HG03457 (cell line): ENCODE data around the gene SEMA3G.

Experiments used
- ATAC-seq: cut with Tn5 transposase; IDR thresholded peaks from one replicate; pipeline ENCODE4 v1.9.1; 2021; ENCODE audit warnings: moderate number of reproducible peaks; ENCODE audit not compliant: unreplicated experiment

SEMA3G gene

DNA sequence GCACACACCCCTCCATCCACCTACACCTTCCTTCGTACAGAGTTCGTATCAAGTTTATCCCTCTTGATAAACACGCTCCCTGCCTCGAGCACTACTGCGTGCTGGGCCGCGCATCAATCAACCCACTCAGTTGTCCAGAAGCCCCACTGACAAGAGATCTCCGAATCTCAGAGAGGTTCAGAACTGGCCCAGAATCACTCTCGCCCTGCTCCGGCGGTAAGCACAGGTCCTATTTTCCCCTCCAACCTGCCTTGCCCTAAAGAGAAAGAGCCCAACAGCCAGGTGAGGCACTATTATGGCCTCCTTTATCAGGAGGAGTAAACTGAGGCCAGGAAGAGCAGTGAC is 10.0 kb upstream of the SEMA3G start:
- no peak for ATAC-seq

DNA sequence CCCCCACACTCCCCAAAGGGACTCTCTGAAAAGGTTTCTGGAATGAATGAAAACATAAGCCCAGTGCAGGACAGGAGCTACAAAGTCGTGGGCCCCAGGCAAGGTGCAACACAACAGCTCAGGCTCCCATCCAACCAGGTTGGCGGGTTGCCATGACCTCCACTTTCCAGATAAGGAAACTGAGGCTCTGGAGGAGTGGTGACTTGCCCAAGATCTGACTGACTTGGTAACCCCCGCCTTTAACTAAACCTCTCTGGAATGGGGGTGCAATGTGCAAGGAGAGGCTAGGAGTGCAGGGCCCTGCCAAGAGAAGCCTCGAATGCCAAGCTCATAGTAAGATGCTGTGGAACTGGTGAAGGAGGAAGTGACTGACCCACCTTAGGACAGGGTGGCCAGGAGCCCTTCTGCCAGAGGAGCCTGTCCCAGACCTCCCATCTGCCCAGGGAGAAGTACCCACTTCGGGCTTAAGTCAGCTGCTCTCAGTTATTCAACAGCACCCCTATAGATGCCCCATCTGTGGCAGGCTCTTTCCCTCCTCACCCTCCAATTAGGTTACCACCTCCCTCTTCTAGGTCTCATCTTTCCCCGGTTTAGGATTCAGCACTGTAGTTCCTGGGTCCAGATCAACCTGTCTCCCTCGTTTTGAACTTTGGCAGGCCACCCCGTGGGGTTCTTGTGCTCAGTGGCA is 9.5 kb upstream of the SEMA3G start:
- ATAC-seq, result no peak

DNA sequence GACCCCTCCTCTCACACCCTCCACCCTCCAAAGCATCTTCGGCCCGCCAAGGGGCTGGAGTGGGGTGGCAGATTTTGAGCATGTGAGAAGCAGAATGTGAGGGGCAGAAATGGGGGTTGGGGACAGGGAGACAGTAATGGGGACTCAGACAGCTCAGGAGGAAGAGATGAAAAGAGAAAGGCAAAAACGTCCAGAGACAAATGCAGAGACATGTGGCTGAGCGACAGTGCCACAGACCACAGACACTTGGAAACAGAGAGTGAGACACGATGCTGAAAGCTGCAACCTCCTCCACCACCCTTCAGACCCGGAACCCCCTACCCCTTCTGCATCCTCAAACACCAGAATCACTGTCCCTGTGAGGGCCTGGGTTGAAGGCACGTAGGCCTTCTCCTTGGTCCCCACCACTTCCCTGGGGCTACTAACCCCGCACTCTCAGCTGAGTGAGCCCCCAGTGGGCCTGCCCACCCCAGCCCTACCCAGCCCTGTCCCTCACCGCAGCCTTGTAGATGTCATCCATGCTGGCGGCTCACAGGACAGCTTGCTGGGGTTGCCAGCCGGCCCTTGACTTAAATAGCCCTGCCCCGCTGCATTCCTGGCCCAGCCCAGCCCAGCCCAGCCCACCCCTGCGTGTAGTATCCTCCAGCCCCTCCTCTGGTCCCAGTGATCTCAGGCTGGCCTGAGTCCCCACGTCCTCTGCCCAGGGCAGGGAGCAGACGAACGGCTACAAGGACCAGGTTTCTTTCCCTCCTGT is 8.8 kb upstream of the SEMA3G start, which contains the start of gene TNNC1:
TNNC1 (minus strand) TSS at position 546 of the 754 bp plus-strand sequence; CDS start at position 520, 26 bp downstream.
- no peak for ATAC-seq

DNA sequence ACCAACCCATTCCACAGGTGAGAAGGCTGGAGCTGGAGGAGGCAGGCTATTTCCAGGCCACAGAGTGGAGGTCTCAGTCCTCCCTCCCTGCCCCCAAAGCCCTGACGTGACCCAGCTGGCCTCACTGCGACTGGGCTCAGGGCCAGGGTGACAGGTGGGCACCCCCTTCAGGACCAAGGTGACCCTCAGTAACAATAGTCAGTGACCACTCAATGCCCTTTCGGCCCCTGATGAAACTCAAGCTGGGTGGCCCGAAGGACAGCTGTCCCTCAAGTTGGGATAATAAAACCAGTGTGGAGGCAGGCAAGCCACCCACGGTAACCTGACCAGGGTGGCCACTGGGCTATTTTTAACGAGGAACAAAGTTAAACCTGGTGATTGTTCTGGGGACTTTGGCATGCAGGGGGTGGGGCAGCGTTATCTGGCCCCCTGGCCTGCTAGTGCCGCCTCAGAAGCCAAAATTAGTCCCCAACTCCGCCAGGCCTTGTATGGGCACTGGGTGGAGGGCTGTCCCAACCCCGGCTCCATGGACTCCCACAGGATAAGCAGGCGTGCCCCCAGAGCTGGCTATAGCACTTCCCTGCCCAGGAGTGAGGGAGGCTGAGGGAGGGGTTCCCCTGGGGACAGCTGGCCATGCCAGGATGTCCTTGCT is 7.8 kb upstream of the SEMA3G start:
- ATAC-seq, result no peak

DNA sequence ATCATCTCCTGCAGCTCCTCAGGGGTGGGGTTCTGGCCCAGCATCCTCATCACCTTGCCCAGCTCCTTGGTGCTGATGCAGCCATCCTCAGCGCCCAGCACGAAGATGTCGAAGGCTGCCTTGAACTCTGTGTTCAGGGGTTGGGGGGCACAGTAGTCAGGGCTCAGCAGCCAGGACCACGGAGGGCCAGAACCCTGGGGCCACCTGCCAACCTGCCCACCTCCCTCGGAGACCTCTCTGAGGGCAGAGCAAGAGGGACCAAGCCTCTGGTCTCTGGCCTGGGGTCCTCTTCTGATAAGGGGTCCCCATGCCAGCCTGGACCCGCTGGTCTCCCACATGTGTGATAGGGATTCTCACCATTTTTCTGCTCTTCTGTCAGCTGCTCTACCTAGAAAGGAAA is 7.2 kb upstream of the SEMA3G start:
- no peak for ATAC-seq

DNA sequence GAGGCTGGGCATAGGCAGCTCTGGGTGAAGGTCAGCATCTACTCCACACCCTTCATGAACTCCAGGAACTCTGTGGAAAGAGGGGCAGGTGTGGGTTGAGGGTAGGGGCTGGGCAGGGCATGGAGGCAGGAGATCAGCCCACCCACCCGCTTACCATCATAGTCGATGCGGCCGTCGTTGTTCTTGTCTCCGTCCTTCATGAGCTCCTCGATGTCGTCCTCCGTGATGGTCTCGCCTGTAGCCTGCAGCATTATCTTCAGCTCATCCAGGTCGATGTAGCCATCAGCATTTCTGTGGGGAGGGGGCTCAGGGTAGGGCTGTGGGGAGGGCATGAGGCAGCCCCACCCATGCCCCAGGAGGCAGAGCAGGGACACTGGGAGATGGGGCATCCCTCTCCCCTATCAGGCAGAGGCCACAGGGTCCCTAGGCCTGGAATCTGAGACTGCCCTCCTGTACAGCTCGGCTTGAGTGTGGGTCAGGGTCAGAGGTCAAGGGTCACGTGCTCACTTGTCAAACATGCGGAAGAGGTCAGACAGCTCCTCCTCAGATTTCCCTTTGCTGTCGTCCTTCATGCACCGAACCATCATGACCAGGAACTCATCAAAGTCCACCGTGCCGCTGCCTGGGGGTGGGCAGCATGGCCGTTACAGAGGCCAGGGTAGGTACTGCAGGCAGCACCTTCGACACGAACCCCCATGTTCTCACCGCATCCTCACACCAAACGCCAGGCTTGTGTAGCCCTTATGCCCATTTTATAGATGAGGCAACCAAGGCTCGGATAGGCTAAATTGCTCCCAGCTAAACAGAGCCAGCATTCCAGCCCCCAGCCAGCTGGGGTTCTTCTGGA is 6.6 kb upstream of the SEMA3G start:
- ATAC-seq, result no peak

DNA sequence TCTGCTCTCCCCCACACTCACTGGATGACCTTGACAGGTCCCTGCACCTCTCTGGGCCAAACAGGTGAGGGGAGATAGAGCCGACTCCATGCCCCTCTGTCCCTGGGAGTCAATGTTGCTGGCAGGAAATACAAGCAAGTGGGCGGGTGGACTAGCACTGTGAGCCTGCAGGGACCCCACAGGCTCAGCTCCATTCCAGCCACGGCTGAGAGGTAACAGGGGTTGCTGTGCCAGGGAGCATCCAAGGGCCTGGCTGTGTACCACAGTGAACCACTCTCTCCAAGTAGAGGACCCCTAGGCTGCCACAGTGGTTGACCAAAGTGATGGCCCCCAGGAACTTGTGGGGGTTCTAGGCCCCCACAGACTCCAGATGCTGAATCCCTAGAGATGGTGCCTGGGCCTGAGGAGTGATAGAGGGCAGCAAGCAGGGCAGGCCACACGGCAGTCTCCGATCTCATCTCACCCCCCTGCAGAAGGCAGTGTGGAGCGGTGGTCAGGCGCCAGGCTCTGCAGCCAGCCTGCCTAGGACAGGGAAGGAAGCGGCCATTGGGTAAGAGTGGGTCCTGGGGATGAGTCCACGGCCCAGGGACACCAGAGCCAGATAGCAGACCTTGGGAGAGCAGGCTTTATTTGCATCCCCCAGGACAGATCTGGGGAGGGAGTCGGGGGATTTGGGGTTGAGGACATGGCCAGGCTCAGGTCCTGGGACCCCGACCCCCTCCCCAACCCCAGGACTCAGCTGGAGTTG is 5.8 kb upstream of the SEMA3G start:
- ATAC-seq, result no peak

DNA sequence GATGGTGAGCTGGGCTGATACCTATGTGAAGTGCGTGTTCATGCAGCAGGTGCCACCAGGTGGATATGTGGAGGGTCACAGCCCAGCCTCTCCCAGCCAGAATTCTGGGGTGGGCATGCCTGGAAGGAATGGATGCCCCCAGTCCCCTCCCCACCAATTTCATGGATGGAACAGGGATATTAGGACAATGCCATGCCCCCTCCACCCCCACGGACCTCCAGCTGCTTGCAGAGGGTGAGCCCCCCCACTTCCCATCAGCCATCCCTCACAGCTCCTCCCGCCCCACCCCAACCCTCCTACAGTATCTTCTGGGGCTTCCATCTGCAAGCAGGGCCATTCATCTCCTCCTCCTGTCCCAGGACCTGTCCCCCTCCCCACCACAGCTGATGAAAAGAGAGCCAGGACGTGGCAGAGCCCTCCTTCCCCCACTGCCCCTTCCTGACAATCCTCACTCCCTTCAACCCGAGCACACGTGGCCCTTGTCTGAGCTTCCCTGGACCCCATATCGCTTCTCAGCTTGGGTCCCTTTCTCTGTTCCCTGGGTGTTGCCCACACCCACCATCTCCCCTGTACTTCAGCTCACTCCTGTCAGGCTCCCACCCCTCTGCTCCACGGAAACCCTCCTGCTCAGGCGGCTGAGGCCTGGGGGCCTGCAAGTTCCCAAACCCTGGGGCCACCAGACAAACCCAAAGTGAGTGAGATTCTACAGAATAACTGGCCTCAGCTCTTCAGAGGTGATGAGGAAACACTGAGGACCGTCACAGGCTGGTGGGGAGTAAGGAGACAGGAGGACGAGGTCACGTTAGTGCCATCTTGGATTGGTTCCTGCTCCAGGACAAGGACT is 2.8 kb upstream of the SEMA3G start:
- ATAC-seq, result no peak

DNA sequence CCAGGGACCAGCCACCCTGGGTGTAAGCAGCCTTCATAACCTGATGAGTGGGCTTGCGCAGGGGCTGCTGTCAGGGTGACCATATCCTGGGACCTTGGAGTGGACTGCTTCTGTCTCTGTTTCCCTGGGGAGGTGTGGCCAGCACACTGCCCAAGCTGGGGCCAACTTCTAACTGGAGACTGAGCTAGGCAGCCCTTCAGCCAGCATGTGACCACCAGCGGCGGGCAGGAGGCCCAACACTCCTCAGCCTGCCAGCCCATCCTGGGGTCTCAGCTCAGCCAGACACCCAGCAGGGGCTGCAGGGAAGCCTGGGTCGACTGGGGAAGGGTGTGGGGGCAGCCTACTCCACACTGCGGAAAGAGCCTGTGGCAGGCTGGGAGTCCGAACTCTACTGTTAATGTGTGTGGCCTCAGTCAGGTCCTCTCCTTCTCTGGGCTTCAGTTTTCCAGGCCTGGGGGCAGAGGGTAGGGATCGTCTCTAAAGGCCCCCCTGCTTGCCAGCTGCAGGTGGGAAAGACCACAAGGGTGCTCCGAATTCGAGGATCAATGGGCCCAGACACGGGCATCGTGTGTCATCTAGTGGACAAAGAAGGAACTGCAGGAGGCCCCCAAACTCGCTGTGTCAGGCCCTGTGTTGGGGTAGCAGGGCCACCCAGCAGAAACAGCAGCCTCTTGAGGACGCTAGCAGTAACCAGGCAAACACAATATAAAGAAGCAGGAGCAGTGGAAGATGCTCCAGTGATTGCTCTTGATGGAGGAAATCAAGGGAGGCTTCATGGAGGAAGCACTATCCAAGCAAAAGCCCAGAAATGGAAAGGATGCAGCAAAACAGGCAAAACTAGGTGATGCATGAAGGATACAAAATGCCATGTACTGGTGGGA is 2.0 kb upstream of the SEMA3G start:
- no peak for ATAC-seq

DNA sequence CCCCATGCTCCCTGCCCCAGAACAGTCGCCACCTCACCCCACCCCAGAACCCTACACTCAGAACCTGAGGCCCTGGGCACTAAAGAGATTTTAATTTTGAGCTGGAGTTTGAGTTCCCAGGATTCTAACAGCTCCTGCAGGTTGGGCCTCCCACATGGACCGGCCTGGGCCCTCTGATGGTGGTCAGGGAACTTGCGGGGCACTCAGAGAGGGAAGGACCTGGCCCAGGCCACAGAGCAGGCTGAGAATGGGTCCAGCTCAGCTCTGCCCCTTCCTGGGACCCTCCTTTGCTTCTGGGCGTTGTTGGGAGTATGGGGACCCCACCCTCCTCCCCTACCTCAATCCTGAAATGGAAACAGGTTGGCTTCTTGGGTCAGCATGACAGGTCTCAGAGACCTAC is 1.1 kb upstream of the SEMA3G start:
- no peak for ATAC-seq

DNA sequence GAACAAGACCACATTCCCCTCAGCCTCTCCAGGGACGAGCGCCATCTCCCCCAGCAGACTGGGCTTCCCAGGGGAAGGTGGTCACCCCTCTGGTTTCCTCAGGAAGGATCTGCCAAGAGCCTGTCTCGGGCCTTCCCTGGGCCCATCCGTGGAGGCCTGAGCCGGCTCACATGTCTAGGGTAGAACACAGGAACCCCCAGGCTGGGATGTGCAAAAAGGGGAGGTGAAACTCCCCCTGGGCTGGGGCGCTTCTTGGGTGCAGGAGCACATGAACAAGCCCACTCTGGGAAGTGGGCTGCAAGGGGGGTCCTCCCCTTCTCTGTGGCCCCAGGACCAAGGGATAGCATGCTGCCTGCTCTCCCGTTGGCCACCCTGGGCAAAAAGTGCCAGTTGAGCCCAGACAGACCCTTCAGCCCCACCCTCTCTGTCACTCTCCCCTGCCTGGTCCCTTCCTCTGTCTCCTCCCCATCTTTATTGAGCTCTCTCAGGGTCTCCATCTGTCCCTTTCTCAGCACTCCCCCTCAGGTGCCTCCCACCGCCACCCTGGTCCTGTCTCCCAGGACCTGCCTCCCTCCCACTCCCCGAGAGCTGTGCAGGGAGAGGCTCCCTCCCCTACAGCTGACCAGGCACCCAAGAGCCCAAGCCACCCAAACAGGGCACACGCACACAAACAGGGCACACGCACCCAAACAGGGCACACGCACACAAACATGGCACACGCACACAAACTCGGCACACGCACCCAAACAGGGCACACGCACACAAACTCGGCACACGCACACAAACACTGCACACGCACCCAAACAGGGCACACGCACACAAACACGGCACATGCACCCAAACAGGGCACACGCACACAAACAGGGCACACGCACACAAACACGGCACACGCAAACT is 864 bp downstream of the SEMA3G start:
- no peak for ATAC-seq

DNA sequence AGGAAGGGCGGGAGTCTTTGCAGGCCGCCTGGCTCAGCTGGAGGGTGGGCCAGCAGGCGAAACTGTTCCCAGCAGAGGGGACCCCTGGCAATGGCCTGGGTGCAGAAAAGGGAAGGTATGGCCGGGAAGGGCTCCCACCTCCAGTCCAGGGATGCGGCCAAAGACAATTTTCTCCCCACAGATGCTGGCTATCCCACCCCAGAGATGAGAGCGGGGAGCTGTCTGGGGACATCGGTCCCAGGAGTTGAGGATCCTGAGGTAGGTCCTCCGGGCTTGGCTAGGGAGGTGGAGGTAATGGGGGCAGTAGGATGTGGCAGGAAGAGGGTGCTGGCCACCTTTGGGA is 1.7 kb downstream of the SEMA3G start:
- no peak for ATAC-seq

DNA sequence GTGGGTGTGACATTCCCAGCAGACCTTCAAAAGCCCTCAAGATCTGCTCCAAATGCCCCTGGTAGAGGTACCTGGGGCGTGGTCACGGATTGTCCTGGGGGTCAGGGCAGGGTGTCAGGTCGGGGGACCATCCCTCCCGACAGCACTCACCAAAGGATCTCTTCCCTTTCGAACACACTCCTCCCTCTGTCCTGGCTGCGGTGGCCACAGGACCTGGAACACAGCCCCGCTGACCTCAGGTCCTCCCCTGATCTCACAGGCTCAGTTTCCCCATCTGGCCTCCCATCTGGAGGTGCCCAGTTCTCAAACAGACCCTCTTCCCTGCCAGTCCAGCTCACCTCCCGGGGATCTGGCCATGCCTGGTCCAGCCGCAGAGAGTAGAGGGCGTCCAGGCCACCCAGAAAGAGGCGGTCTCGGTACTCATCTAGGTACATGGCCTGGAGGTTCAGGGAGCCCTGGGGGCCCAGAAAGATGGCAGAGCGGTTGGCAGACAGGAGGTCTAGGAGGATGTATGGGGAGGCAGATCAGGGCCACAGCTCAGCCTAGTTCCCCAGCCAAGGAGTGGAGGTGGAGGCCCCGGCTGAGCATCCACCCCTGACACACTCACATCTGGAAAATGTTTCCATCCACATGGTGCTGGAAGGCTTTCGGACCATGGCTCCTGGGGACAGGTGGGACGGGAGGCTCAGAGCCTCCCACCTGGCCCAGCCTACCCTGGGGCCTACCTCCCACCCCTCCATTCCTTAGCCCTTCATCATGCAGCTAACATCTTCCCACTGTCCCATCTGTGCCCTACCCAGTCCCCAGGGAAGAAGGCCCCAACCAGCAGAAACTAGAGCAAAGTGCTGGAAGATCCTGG is 2.3 kb downstream of the SEMA3G start:
- ATAC-seq, result no peak

DNA sequence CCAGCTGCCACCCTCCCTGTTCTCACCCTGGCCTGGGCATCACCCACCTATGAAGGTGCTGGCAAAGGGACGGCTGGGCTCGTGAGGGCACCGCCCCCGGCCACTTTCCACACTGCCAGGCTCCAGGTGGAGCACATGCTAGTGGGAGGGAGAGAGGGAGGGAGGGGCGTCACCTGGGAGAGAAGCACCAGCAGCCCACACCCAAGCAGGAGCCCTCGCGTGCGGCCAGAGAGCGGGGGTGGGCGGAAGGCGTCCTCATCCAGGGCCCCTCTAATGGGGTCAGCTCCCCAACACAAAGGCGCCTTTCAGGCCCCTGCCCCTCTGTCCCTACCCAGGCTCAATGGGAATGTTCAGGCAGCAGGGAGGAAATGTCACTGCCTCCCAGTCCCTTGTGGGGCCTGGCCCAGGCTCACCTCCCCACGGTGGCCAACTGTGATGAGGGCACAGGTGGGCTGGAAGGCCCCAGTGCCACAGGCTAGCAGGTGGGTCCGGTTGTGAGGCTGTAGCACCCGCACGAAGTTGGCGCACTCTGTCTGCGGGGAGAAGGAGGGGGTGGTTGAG is 3.1 kb downstream of the SEMA3G start:
- no peak for ATAC-seq

DNA sequence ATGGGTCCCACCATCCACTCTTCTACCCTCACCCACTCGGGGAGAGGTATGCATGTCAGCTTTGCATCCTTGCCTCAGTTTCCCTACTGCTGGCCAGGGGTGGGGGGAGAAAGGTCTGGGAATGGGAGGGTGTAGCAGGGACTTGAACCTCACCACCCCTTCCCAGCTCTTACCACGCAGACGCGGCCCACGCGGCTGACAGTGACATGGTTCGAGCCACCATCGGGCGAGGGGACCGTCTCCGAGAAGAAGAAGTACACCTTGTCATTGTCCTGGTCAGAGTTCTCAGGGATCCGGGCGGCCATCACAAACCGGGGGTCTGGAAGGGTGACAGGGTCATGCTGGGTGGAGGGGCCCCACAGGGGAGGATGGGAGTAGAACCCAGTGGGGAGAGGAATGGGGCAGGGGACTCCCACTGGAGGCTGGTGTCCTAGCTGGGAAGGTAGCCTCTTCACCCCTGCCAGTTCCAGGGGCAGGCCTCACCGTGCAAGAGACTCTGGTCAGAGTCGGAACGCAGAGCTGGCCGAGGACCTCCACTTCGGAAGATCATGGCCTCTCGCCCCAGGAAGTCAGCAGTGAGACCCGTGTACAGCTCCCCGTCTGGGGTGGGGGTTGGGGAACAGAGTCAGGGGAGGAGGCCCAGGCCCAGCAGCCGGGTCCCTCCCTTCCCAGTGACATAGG is 3.7 kb downstream of the SEMA3G start:
- ATAC-seq, result no peak

DNA sequence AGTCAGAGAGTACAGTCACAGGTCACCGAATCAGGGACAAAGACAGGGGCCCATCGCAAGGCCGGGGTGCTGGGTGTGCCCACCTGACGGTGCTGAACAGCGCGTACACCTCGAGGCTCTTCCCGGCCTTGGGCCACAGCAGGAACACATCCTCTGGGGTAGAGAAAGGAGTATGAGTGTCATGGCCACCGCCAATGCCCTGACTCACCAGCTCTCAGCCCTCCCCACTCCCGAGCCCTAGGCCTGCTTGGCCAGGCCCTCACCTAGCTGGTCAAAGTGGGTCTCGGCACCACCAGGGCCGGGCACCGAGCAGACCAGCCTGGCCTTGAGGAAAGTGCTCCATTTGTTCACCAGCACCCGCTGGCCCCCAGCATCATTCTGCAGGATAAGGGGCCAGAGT is 4.2 kb downstream of the SEMA3G start:
- no peak for ATAC-seq
